IMR-90 (cell line): ENCODE data around the gene ANKRD27.

Experiments
- MAZ ChIP-seq: IDR thresholded peaks from 2 replicates; pipeline ENCODE4 v1.6.1; 2012; ENCODE audit warnings: low read depth, mild to moderate bottlenecking, low read length, improper control_type of control experiment, moderate library complexity, borderline replicate concordance
- POLR2A ChIP-seq: IDR thresholded peaks from 2 replicates; pipeline ENCODE4 v1.6.1; 2012; ENCODE audit warnings: mild to moderate bottlenecking, low read depth, low read length
- RAD21 ChIP-seq: IDR thresholded peaks from 2 replicates; pipeline ENCODE4 v1.6.1; 2012; ENCODE audit warnings: low read length, improper control_type of control experiment
- RCOR1 ChIP-seq: IDR thresholded peaks from 2 replicates; pipeline ENCODE4 v1.6.1; 2012; ENCODE audit warnings: mild to moderate bottlenecking, low read length, improper control_type of control experiment; ENCODE audit not compliant: insufficient replicate concordance
- RFX5 ChIP-seq: IDR thresholded peaks from 2 replicates; pipeline ENCODE4 v1.8.0; 2012; ENCODE audit warnings: low read depth, mild to moderate bottlenecking, low read length, moderate library complexity
- TF ChIP-seq, protein P1 (sequence below): conservative IDR thresholded peaks from 2 replicates; pipeline ENCODE4 v1.5.1; 2012; ENCODE audit warnings: mild to moderate bottlenecking, low read depth, low read length, improper control_type of control experiment

DNA sequence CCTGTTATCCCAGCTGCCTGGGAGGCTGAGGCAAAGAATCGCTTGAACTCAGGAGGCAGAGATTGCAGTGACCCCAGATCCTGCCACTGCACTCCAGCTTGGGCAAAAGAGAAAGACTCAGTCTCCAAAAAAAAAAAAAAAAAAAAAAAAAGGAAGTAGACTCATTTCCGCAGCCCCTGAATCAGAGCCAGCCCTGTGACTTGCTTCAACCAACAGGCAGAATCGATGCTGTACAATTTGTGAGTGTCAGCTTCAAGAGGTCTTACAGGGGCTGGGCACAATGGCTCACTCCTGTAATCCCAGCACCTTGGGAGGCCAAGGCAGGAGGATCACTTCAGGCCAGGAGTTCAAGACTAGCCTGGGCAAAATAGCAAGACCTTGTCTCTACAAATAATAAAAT, 12.8 kb downstream of the ANKRD27 start:
- TF ChIP-seq POLR2A (no peak), RFX5 (no peak), MAZ (no peak), RCOR1 (no peak), RAD21 (no peak)
- TF ChIP-seq, protein P1, sequence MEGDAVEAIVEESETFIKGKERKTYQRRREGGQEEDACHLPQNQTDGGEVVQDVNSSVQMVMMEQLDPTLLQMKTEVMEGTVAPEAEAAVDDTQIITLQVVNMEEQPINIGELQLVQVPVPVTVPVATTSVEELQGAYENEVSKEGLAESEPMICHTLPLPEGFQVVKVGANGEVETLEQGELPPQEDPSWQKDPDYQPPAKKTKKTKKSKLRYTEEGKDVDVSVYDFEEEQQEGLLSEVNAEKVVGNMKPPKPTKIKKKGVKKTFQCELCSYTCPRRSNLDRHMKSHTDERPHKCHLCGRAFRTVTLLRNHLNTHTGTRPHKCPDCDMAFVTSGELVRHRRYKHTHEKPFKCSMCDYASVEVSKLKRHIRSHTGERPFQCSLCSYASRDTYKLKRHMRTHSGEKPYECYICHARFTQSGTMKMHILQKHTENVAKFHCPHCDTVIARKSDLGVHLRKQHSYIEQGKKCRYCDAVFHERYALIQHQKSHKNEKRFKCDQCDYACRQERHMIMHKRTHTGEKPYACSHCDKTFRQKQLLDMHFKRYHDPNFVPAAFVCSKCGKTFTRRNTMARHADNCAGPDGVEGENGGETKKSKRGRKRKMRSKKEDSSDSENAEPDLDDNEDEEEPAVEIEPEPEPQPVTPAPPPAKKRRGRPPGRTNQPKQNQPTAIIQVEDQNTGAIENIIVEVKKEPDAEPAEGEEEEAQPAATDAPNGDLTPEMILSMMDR: no peak
